CD8-positive, alpha-beta memory T cell (primary cell): ENCODE measurements around the gene PHACTR2. TPM values are rescaled to one million over a fixed set of nuclear protein-coding genes. Genes with fewer than 3 reads are reported as not detected.
"Not testable (repeated sequence)": the region's sequence is repeated elsewhere in the genome, so short reads cannot be mapped to it uniquely, and the experiment has no call there.

Experiments used
- CTCF ChIA-PET: fragments of 350-600 bp; sonication (Branson Sonifier 250); formaldehyde crosslinking; loops from one replicate; lab custom pipeline; 2021; ENCODE audit warnings: antibody characterized with exemption; lab: Charles Lee
- POLR2A ChIA-PET: fragments of 350-600 bp; sonication (Branson Sonifier 250); formaldehyde crosslinking; loops from one replicate; lab custom pipeline; 2021; ENCODE audit warnings: antibody characterized with exemption; lab: Charles Lee
- DNase-seq, 5 donors: peaks; one replicate each; pipeline versions ENCODE4 v3.0.0 to v3.0.0-alpha.2; 2020 to 2022; ENCODE audit warnings: mixed read lengths in 1 of 5
- H3K27ac ChIP-seq: one replicate; pipeline ENCODE4 v1.7.0; 2013; ENCODE audit warnings: low read depth, mild to moderate bottlenecking, low read length, moderate library complexity
- H3K27me3 ChIP-seq: 2 replicates; pipeline ENCODE4 v1.7.0; 2013; ENCODE audit warnings: low read length, mild to moderate bottlenecking; ENCODE audit not compliant: insufficient read depth, poor library complexity, severe bottlenecking
- H3K36me3 ChIP-seq: 2 replicates; pipeline ENCODE4 v1.7.0; 2013; ENCODE audit warnings: mild to moderate bottlenecking, low read length, moderate library complexity; ENCODE audit not compliant: insufficient read depth
- H3K4me1 ChIP-seq: 2 replicates; pipeline ENCODE4 v1.7.0; 2013; ENCODE audit warnings: mild to moderate bottlenecking, low read length, moderate library complexity; ENCODE audit not compliant: insufficient read depth
- H3K4me3 ChIP-seq: 2 replicates; pipeline ENCODE4 v1.7.0; 2013; ENCODE audit warnings: mild to moderate bottlenecking, low read length
- H3K9me3 ChIP-seq: 2 replicates; pipeline ENCODE4 v1.7.0; 2013; ENCODE audit warnings: mild to moderate bottlenecking, low read length
- H3K27ac Mint-ChIP-seq, 8 donors: one replicate each; pipeline ENCODE4 v1.8.0; 2020 to 2021; ENCODE audit warnings: mixed read lengths in 8 of 8, mild to moderate bottlenecking in 6 of 8, inconsistent platforms in 3 of 8, moderate library complexity in 3 of 8
- H3K27me3 Mint-ChIP-seq, 2 donors: one replicate each; pipeline ENCODE4 v1.8.0; 2020 to 2021; ENCODE audit warnings: mixed read lengths in 2 of 2, mild to moderate bottlenecking in 1 of 2, moderate library complexity in 1 of 2
- H3K36me3 Mint-ChIP-seq, 3 donors: one replicate each; pipeline ENCODE4 v1.8.0; 2020 to 2021; ENCODE audit warnings: mixed read lengths in 3 of 3, inconsistent platforms in 1 of 3, mild to moderate bottlenecking in 1 of 3
- H3K4me1 Mint-ChIP-seq, 3 donors: one replicate each; pipeline ENCODE4 v1.8.0; 2020 to 2021; ENCODE audit warnings: mixed read lengths in 3 of 3, inconsistent platforms in 1 of 3, mild to moderate bottlenecking in 1 of 3
- H3K4me3 Mint-ChIP-seq, 7 donors: one replicate each; pipeline ENCODE4 v1.8.0; 2020 to 2021; ENCODE audit warnings: mixed read lengths in 7 of 7, mild to moderate bottlenecking in 6 of 7, moderate library complexity in 4 of 7, inconsistent platforms in 2 of 7
- H3K9me3 Mint-ChIP-seq, 5 donors: one replicate each; pipeline ENCODE4 v1.8.0; 2020 to 2022; ENCODE audit warnings: mixed read lengths in 5 of 5, mild to moderate bottlenecking in 3 of 5, moderate library complexity in 2 of 5, inconsistent platforms in 1 of 5
- polyA plus RNA-seq: library from polyadenylated mRNA; unstranded; fragments of 300-500 nt; fragmentation: Illumina TruSeq; gene quantifications from one replicate; pipeline ENCODE4 v1.2.3, GENCODE V29; 2021
- total RNA-seq, 2 experiments: library from RNA; stranded (reverse); gene quantifications; one replicate each; pipeline ENCODE4 v1.2.3, GENCODE V29; 2021

The PHACTR2 gene
- total and polyA plus RNA-seq, 3 experiments from 2014 or later = 27.8 to 42.1 (median 29.1) TPM

GRCh38 chr6:143724876-143725275 is 47.1 kb downstream of the PHACTR2 start:
- peaks cover 0 to 9% (median 0%) of the 10 kb centered on the region in 5 donors for H3K9me3 Mint-ChIP-seq
- ChIA-PET POLR2A (no interaction called here), CTCF (no interaction called here)
- no peaks in the 10 kb centered on the region for H3K27me3 ChIP-seq
- peak overlapping the region in 1 of 8 donors; percentile 15 for H3K27ac Mint-ChIP-seq
- no peak for DNase-seq
- H3K4me3 Mint-ChIP-seq = no peak overlapping the region
- H3K4me1 Mint-ChIP-seq = peaks cover 18 to 31% (median 21%) of the 10 kb centered on the region in 3 donors
- H3K27ac ChIP-seq = no peak overlapping the region
- peaks cover 23 to 40% (median 28%) of the 10 kb centered on the region in 3 donors for H3K36me3 Mint-ChIP-seq
- H3K9me3 ChIP-seq = no peaks in the 10 kb centered on the region
- H3K27me3 Mint-ChIP-seq = no peaks in the 10 kb centered on the region
- H3K36me3 ChIP-seq = no peaks in the 10 kb centered on the region
- no peak overlapping the region for H3K4me3 ChIP-seq
- H3K4me1 ChIP-seq = no peaks in the 10 kb centered on the region

- POLR2A ChIA-PET = no interaction called here
These were observed 48.4 kb downstream of the PHACTR2 start for GRCh38 chr6:143726015-143726647.

GRCh38 chr6:143727035-143727434 is 49.3 kb downstream of the PHACTR2 start:
- Mint-ChIP-seq H3K27ac (peak overlapping the region in 1 of 8 donors; percentile 0), H3K4me3 (no peak overlapping the region), H3K9me3 (peaks cover 0 to 9% (median 0%) of the 10 kb centered on the region in 5 donors), H3K4me1 (peaks cover 22 to 31% (median 31%) of the 10 kb centered on the region in 3 donors), H3K27me3 (no peaks in the 10 kb centered on the region), H3K36me3 (peaks cover 23 to 31% (median 25%) of the 10 kb centered on the region in 3 donors)
- Histone ChIP-seq H3K36me3 (no peaks in the 10 kb centered on the region), H3K27me3 (no peaks in the 10 kb centered on the region), H3K4me3 (no peak overlapping the region), H3K27ac (no peak overlapping the region), H3K9me3 (no peaks in the 10 kb centered on the region), H3K4me1 (no peaks in the 10 kb centered on the region)
- ChIA-PET CTCF (no interaction called here), POLR2A (no interaction called here)
- DNase-seq = no peak

More at GRCh38 chr6:143726015-143726647, 48.4 kb downstream of the PHACTR2 start:
- H3K4me3 ChIP-seq = no peak overlapping the region
- peaks cover 23 to 35% (median 25%) of the 10 kb centered on the region in 3 donors for H3K36me3 Mint-ChIP-seq
- H3K27me3 ChIP-seq = no peaks in the 10 kb centered on the region
- no peaks in the 10 kb centered on the region for H3K4me1 ChIP-seq
- peak overlapping the region in 1 of 8 donors; percentile 71 for H3K27ac Mint-ChIP-seq
- H3K9me3 ChIP-seq = no peaks in the 10 kb centered on the region
- H3K4me1 Mint-ChIP-seq = peaks cover 18 to 31% (median 24%) of the 10 kb centered on the region in 3 donors
- DNase-seq = no peak
- no peak overlapping the region for H3K27ac ChIP-seq
- H3K4me3 Mint-ChIP-seq = no peak overlapping the region
- H3K27me3 Mint-ChIP-seq = no peaks in the 10 kb centered on the region
- peaks cover 0 to 9% (median 0%) of the 10 kb centered on the region in 5 donors for H3K9me3 Mint-ChIP-seq
- CTCF ChIA-PET = no interaction called here
- no peaks in the 10 kb centered on the region for H3K36me3 ChIP-seq

- H3K36me3 Mint-ChIP-seq = peaks cover 0 to 2% (median 2%) of the 10 kb centered on the region in 3 donors
- peak overlapping the region in 4 of 8 donors; percentile 4 to 13 (median 10) for H3K27ac Mint-ChIP-seq
- H3K27me3 ChIP-seq = no peaks in the 10 kb centered on the region
- H3K4me1 Mint-ChIP-seq = peaks cover 36 to 52% (median 45%) of the 10 kb centered on the region in 3 donors
- H3K27me3 Mint-ChIP-seq = no peaks in the 10 kb centered on the region
- CTCF ChIA-PET = no interaction called here
- H3K27ac ChIP-seq = no peak overlapping the region
- H3K9me3 ChIP-seq = no peaks in the 10 kb centered on the region
- DNase-seq = no peak
- H3K4me3 ChIP-seq = no peak overlapping the region
- H3K36me3 ChIP-seq = no peaks in the 10 kb centered on the region
- POLR2A ChIA-PET = no interaction called here
- H3K9me3 Mint-ChIP-seq = no peaks in the 10 kb centered on the region
- no peaks in the 10 kb centered on the region for H3K4me1 ChIP-seq
- H3K4me3 Mint-ChIP-seq = peak overlapping the region in 2 of 7 donors; percentile 19 to 46
These were observed 54.0 kb downstream of the PHACTR2 start for GRCh38 chr6:143731789-143732188.

GRCh38 chr6:143732536-143732935 is 54.8 kb downstream of the PHACTR2 start:
- no peaks in the 10 kb centered on the region for H3K9me3 Mint-ChIP-seq
- peaks cover 0 to 2% (median 0%) of the 10 kb centered on the region in 3 donors for H3K36me3 Mint-ChIP-seq
- no peaks in the 10 kb centered on the region for H3K36me3 ChIP-seq
- no peak overlapping the region for H3K27ac ChIP-seq
- ChIA-PET POLR2A (no interaction called here), CTCF (no interaction called here)
- no peaks in the 10 kb centered on the region for H3K9me3 ChIP-seq
- peak overlapping the region in 1 of 8 donors; percentile 38 for H3K27ac Mint-ChIP-seq
- H3K27me3 Mint-ChIP-seq = no peaks in the 10 kb centered on the region
- H3K4me1 ChIP-seq = no peaks in the 10 kb centered on the region
- H3K4me3 Mint-ChIP-seq = no peak overlapping the region
- H3K4me1 Mint-ChIP-seq = peaks cover 29 to 46% (median 39%) of the 10 kb centered on the region in 3 donors
- no peak for DNase-seq
- no peak overlapping the region for H3K4me3 ChIP-seq
- H3K27me3 ChIP-seq = no peaks in the 10 kb centered on the region

GRCh38 chr6:143733510-143733909 is 55.7 kb downstream of the PHACTR2 start:
- no peaks in the 10 kb centered on the region for H3K4me1 ChIP-seq
- H3K27me3 ChIP-seq = no peaks in the 10 kb centered on the region
- Mint-ChIP-seq H3K4me1 (peaks cover 28 to 45% (median 43%) of the 10 kb centered on the region in 3 donors), H3K27ac (no peak overlapping the region), H3K27me3 (no peaks in the 10 kb centered on the region), H3K36me3 (peaks cover 0 to 2% (median 0%) of the 10 kb centered on the region in 3 donors), H3K9me3 (no peaks in the 10 kb centered on the region), H3K4me3 (no peak overlapping the region)
- H3K27ac ChIP-seq = no peak overlapping the region
- H3K4me3 ChIP-seq = no peak overlapping the region
- ChIA-PET POLR2A (no interaction called here), CTCF (no interaction called here)
- H3K36me3 ChIP-seq = no peaks in the 10 kb centered on the region
- no peak for DNase-seq
- no peaks in the 10 kb centered on the region for H3K9me3 ChIP-seq

- H3K9me3 ChIP-seq = no peaks in the 10 kb centered on the region
- H3K27me3 ChIP-seq = no peaks in the 10 kb centered on the region
- H3K27ac Mint-ChIP-seq = no peak overlapping the region
- no peak overlapping the region for H3K4me3 ChIP-seq
- peaks cover 31 to 54% (median 44%) of the 10 kb centered on the region in 3 donors for H3K4me1 Mint-ChIP-seq
- no peak overlapping the region for H3K4me3 Mint-ChIP-seq
- POLR2A ChIA-PET = no interaction called here
- H3K9me3 Mint-ChIP-seq = no peaks in the 10 kb centered on the region
- DNase-seq = no peak
- CTCF ChIA-PET = no interaction called here
- peaks cover 0 to 3% (median 0%) of the 10 kb centered on the region in 3 donors for H3K36me3 Mint-ChIP-seq
- no peak overlapping the region for H3K27ac ChIP-seq
- H3K36me3 ChIP-seq = no peaks in the 10 kb centered on the region
- H3K4me1 ChIP-seq = no peaks in the 10 kb centered on the region
- H3K27me3 Mint-ChIP-seq = no peaks in the 10 kb centered on the region
These were observed 56.9 kb downstream of the PHACTR2 start for GRCh38 chr6:143734641-143735063.

- H3K36me3 ChIP-seq, H3K27me3 Mint-ChIP-seq, H3K27ac Mint-ChIP-seq, H3K27ac ChIP-seq, POLR2A ChIA-PET, H3K4me3 ChIP-seq, H3K4me3 Mint-ChIP-seq, CTCF ChIA-PET, H3K9me3 Mint-ChIP-seq, H3K36me3 Mint-ChIP-seq, H3K4me1 ChIP-seq, DNase-seq, H3K9me3 ChIP-seq, H3K27me3 ChIP-seq: not testable (repeated sequence)
- peaks cover 23 to 48% (median 24%) of the 10 kb centered on the region in 3 donors for H3K4me1 Mint-ChIP-seq
These were observed 60.4 kb downstream of the PHACTR2 start for GRCh38 chr6:143738072-143738690.
